Heart left ventricle (tissue), 16 donors: ENCODE results near the gene CDC27. TPM values are rescaled to one million over a fixed set of nuclear protein-coding genes. Genes with fewer than 3 reads are reported as not detected.

Source experiments
- ATAC-seq, 4 donors: fragments of 200-7000 bp; cut with Tn5 transposase; one replicate each; pipeline ENCODE4 v1.9.1; 2020 to 2022; ENCODE audit warnings: moderate library complexity in 4 of 4, mild to moderate bottlenecking in 3 of 4, moderate number of reproducible peaks in 1 of 4
- DNase-seq, 5 donors: peaks; one replicate each; pipeline ENCODE4 v3.0.0-alpha.2; 2020
- H3K27ac ChIP-seq, 12 donors: fragments of 200-600 bp; sonication (generic) in 4 of 12; one replicate each; pipeline versions ENCODE4 v1.5.0 to v1.8.0; 2016 to 2022; ENCODE audit warnings: mild to moderate bottlenecking in 2 of 12
- H3K27me3 ChIP-seq, 9 donors: fragments of 200-600 bp; sonication (generic) in 2 of 9; one replicate each; pipeline versions ENCODE4 v1.5.1 to v1.8.0; 2016 to 2022; ENCODE audit warnings: mild to moderate bottlenecking in 3 of 9
- H3K36me3 ChIP-seq, 9 donors: fragments of 200-600 bp; sonication (generic) in 2 of 9; one replicate each; pipeline versions ENCODE4 v1.5.0 to v1.8.0; 2018 to 2022; ENCODE audit warnings: mild to moderate bottlenecking in 2 of 9
- H3K4me1 ChIP-seq, 12 donors: fragments of 200-600 bp; sonication (generic) in 4 of 12; one replicate each; pipeline versions ENCODE4 v1.5.0 to v1.8.0; 2016 to 2022; ENCODE audit warnings: mild to moderate bottlenecking in 3 of 12
- H3K4me3 ChIP-seq, 12 donors: fragments of 200-600 bp; sonication (generic) in 4 of 12; one replicate each; pipeline versions ENCODE4 v1.5.0 to v1.8.0; 2017 to 2022; ENCODE audit warnings: mild to moderate bottlenecking in 9 of 12, moderate library complexity in 4 of 12
- H3K9me3 ChIP-seq, 12 donors: fragments of 200-600 bp; sonication (generic) in 4 of 12; one replicate each; pipeline versions ENCODE4 v1.5.0 to v1.8.0; 2016 to 2022; ENCODE audit warnings: mild to moderate bottlenecking in 1 of 12
- POLR2A ChIP-seq, 2 donors: fragments of 450-650 bp; IDR thresholded peaks; one replicate each; pipeline ENCODE4 v1.6.1; 2017; ENCODE audit warnings: antibody characterized with exemption in 2 of 2, mild to moderate bottlenecking in 2 of 2, moderate library complexity in 2 of 2
- WGBS, 4 donors: extraction: QIAGEN DNeasy Blood & Tissue Kit in 2 of 4; methylation state at CpG; one replicate each; pipeline versions ENCODE4 v1.1.5 to v1.1.7; 2013 to 2018; 5-methylcytosine and 5-hydroxymethylcytosine counted together
- intact Hi-C, 10 donors: fragments of 100-400 bp; cut with DNase I; formaldehyde crosslinking; loops; one replicate each; pipeline versions ENCODE4 v1.11.1 to v1.14.2; 2022
- polyA plus RNA-seq, 2 donors: library from polyadenylated mRNA; stranded (reverse); fragments of 200-250 nt; gene quantifications; one replicate each; pipeline ENCODE4 v1.2.3, GENCODE V29; 2013
- total RNA-seq, 9 donors: library from RNA; depleted of rRNA in 2 of 9; stranded (reverse); fragments of >200 nt in 2 of 9; fragmentation: NEBNext Ultra II Directional in 3 of 9; extraction: Animal tissue kit (Norgen Biotek cat#: 25700) in 3 of 9; gene quantifications; one replicate each; pipeline versions ENCODE4 v1.1.0 to v1.2.4, GENCODE V29; 2016 to 2023
- TF ChIP-seq, protein P1 (sequence below), 12 donors: fragments of 200-600 bp; sonication (generic) in 4 of 12; IDR thresholded peaks; one replicate each; pipeline versions ENCODE4 v1.5.0 to v1.8.0; 2018 to 2022; ENCODE audit warnings: antibody characterized with exemption in 12 of 12, mild to moderate bottlenecking in 5 of 12
- donor health status: ischemic (EF 13 %, LVEDD 7.1; RV severe dilation, severe dysfunction).
- donor health status: healthy with polysubstance abuse.
- donor health status: DM: no; HTN: yes; CAD: no.
- donor health status: DM: no; HTN: no; CAD: no.
- donor health status: ischemic (EF 25% LVEDD 6.9; RV normal size, moderate dysfunction).
- donor health status: ischemic (EF 25% LVEDD 5.7; RV mildly dilated, moderate dysfunction).
- donor health status: healthy.
- donor health status: DM: yes; HTN: yes; CAD: no.
- donor health status: ischemic (EF 35%, LVEDD 5.7; RV mildly dilated, moderate dysfunction).
- donor health status: nonischemic (EF 11% LVEDD 7.7; RV severe dilation, severe dysfunction).
- donor health status: DM: yes; HTN: yes; CAD: no.
- donor health status: PGD.
- donor health status: ischemic (EF 29% LVEDD 5.4; RV normal size, mild dysfunction).
- donor health status: nonischemic (EF 23%, LVEDD 6.1; RV moderate dilation, normal function).

Gene CDC27
- total and polyA plus RNA-seq, 11 donors, result 10.4 to 110 (median 78.0) TPM

GRCh38 chr17:47205419-47205963, 16.4 kb upstream of the CDC27 start:
- Histone ChIP-seq H3K27me3 (no peaks in the 10 kb centered on the region), H3K9me3 (no peaks in the 10 kb centered on the region), H3K4me1 (peaks cover 0 to 55% (median 38%) of the 10 kb centered on the region in 12 donors), H3K36me3 (no peaks in the 10 kb centered on the region), H3K27ac (peak overlapping the region; percentile 41 to 88 (median 72)), H3K4me3 (peak overlapping the region in 7 of 12 donors; percentile 0 to 23 (median 7))
- TF ChIP-seq, protein P1, sequence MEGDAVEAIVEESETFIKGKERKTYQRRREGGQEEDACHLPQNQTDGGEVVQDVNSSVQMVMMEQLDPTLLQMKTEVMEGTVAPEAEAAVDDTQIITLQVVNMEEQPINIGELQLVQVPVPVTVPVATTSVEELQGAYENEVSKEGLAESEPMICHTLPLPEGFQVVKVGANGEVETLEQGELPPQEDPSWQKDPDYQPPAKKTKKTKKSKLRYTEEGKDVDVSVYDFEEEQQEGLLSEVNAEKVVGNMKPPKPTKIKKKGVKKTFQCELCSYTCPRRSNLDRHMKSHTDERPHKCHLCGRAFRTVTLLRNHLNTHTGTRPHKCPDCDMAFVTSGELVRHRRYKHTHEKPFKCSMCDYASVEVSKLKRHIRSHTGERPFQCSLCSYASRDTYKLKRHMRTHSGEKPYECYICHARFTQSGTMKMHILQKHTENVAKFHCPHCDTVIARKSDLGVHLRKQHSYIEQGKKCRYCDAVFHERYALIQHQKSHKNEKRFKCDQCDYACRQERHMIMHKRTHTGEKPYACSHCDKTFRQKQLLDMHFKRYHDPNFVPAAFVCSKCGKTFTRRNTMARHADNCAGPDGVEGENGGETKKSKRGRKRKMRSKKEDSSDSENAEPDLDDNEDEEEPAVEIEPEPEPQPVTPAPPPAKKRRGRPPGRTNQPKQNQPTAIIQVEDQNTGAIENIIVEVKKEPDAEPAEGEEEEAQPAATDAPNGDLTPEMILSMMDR (IDR thresholded peaks at IDR 0.05), result no peak
- TF ChIP-seq POLR2A (IDR thresholded peaks at IDR 0.05), result no peak
- ATAC-seq (peak; percentile 49 to 82 (median 60)), DNase-seq (peak in 4 of 5 donors; percentile 56 to 71 (median 56))
- intact Hi-C loops, result no loop called here
- WGBS, 4 donors, result 31 to 35% (median 34%) methylated on average over 9 of the region's 9 CpGs

GRCh38 chr17:47204722-47205418, 15.8 kb upstream of the CDC27 start:
- no peaks in the 10 kb centered on the region for H3K36me3 ChIP-seq
- ATAC-seq, result peak; percentile 83 to 90 (median 86)
- H3K4me3 ChIP-seq, result peak overlapping the region in 6 of 12 donors; percentile 0 to 23 (median 7)
- H3K9me3 ChIP-seq, result no peaks in the 10 kb centered on the region
- DNase-seq, result peak in 4 of 5 donors; percentile 48 to 61 (median 48)
- TF ChIP-seq, protein P1 (IDR thresholded peaks at IDR 0.05), result no peak
- TF ChIP-seq POLR2A (IDR thresholded peaks at IDR 0.05), result no peak
- 21 to 30% (median 26%) methylated on average over 6 of the region's 6 CpGs for WGBS, 4 donors
- intact Hi-C loops, result no loop called here
- peak overlapping the region; percentile 41 to 88 (median 72) for H3K27ac ChIP-seq
- peaks cover 0 to 56% (median 32%) of the 10 kb centered on the region in 12 donors for H3K4me1 ChIP-seq
- no peaks in the 10 kb centered on the region for H3K27me3 ChIP-seq

DNA sequence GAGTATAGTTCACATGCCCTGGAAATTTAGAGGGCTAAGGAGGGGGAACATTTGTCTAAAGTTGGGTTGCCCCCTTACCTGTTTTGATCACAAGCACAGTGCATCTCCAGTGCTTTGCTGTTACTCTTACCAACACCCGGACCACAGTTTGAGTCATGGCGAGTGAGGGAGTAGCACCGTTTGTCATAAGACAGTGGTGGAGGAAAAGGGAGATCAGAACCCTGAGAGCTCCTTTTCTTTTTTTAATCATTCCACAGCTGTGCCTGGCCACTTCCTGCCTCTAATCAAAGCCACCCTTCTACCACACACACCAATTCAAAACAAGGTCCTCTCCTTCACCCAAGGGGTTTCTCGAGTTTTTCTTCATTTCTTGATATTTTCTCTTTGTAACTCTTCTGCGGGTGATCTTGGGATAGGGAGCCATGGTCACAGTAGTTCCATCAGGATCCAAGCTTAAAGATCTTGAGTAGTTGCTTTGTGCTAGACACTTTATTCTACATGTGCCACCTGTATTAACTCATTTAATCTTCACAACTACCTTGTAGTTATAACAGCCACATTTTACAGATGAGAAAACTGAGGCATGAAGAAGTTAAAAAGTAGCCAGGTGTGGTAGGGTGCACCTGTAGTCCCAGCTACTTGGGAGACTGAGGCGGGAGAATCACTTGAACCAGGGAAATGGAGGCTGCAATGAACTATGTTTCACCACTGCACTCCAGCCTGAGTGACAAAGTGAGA, 15.1 kb upstream of the CDC27 start:
- peaks cover 0 to 63% (median 31%) of the 10 kb centered on the region in 12 donors for H3K4me1 ChIP-seq
- no peaks in the 10 kb centered on the region for H3K9me3 ChIP-seq
- H3K27ac ChIP-seq, result peak overlapping the region in 11 of 12 donors; percentile 56 to 88 (median 72)
- no peaks in the 10 kb centered on the region for H3K36me3 ChIP-seq
- H3K4me3 ChIP-seq, result no peak overlapping the region
- peak in 1 of 4 donors; percentile 13 for ATAC-seq
- H3K27me3 ChIP-seq, result no peaks in the 10 kb centered on the region
- no peak for DNase-seq
- TF ChIP-seq POLR2A (IDR thresholded peaks at IDR 0.05), result no peak
- TF ChIP-seq, protein P1 (IDR thresholded peaks at IDR 0.05), result no peak
- intact Hi-C loops, result no loop called here
- WGBS, 4 donors, result 67 to 76% (median 70%) methylated on average over 6 of the region's 6 CpGs

DNA sequence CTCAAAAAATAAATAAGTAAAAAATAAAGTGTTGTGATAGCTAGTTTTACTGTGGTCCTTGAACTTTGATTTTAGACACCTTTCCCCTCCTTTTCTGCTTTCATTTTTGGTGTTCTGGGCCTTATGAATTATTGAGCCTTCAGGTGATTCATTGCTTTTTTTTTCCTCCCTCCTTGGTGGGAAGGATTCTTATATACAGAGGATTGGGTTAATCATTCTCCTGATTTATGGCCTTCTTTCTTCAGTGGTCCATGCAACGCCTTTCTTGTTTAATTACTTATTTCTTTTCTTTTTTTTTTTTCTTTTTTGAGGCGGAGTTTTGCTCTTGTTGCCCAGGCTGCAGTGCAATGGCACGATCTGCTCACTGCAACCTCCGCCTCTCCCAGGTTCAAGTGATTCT, 12.1 kb upstream of the CDC27 start:
- intact Hi-C loops, result no loop called here
- DNase-seq (no peak), ATAC-seq (no peak)
- Histone ChIP-seq H3K4me1 (peaks cover 0 to 52% (median 26%) of the 10 kb centered on the region in 12 donors), H3K36me3 (no peaks in the 10 kb centered on the region), H3K9me3 (no peaks in the 10 kb centered on the region), H3K27me3 (no peaks in the 10 kb centered on the region), H3K27ac (peak overlapping the region in 1 of 12 donors; percentile 76), H3K4me3 (no peak overlapping the region)
- 82 to 99% (median 93%) methylated on average over 4 of the region's 4 CpGs for WGBS, 4 donors
- TF ChIP-seq POLR2A (IDR thresholded peaks at IDR 0.05), result no peak
